ENCODE results near the gene OLFML1. TPM values are rescaled to one million over a fixed set of nuclear protein-coding genes. Genes with fewer than 3 reads are reported as not detected.
A peak's percentile ranks its signal among the peaks of the same experiment; 100 is the strongest.

Gene OLFML1
- total and polyA plus RNA-seq, 10 of the 15 experiments (the other 5 are each of a cell fraction or from before 2014, with no cell fraction given) = 0.04 to 0.71 (median 0.21) TPM; not detected in 6

DNA sequence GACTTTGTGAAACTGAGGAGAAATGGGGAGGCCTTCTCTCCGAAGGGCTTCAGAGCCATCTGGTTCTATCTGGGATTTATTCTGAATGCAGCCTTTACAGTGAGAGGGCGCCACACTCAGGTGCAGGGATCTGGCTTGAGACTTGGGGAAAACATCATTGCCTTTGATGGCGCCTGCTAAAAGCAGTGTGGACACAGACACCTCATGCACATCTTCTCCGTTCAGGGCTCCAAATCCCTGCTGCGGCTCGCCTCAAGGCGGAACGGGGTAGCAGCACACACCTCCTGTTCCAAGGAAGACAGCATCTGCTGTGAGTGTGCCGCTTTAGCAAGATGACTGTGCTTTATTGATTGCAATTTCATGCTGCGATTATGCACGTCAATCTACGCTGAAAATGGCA lies 37.1 kb upstream of the OLFML1 start:
- FAIRE-seq (no peak), DNase-seq (ENCODE audit: low read depth, low spot score) (no peak), ATAC-seq (no peak)
- Histone ChIP-seq H3K27me3 (replicated peaks in 1 of 2; ENCODE audit: control insufficient read depth in 2 of 2, insufficient read depth in 2 of 2, low read length in 1 of 2) (no peaks in the 10 kb centered on the region), H3K9me3 (replicated peaks; ENCODE audit: control insufficient read depth, insufficient read depth, low read length) (no peaks in the 10 kb centered on the region), H3K79me2 (ENCODE audit: control insufficient read depth, insufficient read depth, low read length) (no peaks in the 10 kb centered on the region), H3K4me1 (ENCODE audit: control insufficient read depth, insufficient read depth, low read length) (no peaks in the 10 kb centered on the region), H3K4me2 (ENCODE audit: control insufficient read depth, insufficient read depth) (no peak overlapping the region), H2AFZ (ENCODE audit: control insufficient read depth, low read depth, low read length) (no peak overlapping the region), H3K9ac (ENCODE audit: control insufficient read depth, insufficient read depth, low read length) (no peak overlapping the region), H3K36me3 (ENCODE audit: control insufficient read depth in 2 of 2, insufficient read depth in 2 of 2, low read length in 1 of 2) (no peaks in the 10 kb centered on the region), H3K27ac (ENCODE audit: control insufficient read depth, insufficient read depth) (no peak overlapping the region), H4K20me1 (ENCODE audit: control insufficient read depth, insufficient read depth) (no peaks in the 10 kb centered on the region), H3K4me3 (no peak overlapping the region)
- intact Hi-C loops (cut with micrococcal nuclease; ENCODE audit: unreplicated experiment) (no loop called here), in situ Hi-C loops (cut with MboI) (no loop called here)
- TF ChIP-seq LARP7 (IDR thresholded peaks at IDR 0.05) = no peak
- no peak for TF ChIP-seq ELK1 (IDR thresholded peaks at IDR 0.05; ENCODE audit: low read depth, low read length)
- peak in 1 of 3 experiments; percentile 20; a peak in 1 of 6 replicates for TF ChIP-seq CTCF (IDR thresholded peaks at IDR 0.05 in 2 of 3, conservative IDR thresholded peaks at IDR 0.05 in 1 of 3; ENCODE audit: control insufficient read depth in 2 of 3, extremely low read depth in 1 of 3, insufficient read depth in 1 of 3, low read depth in 3 of 3, low read length in 3 of 3)
- no peak for TF ChIP-seq SP1 (IDR thresholded peaks at IDR 0.05; ENCODE audit: low read depth, low read length)
- no peak for TF ChIP-seq MTA3 (IDR thresholded peaks at IDR 0.05; ENCODE audit: borderline replicate concordance, low read length)
- TF ChIP-seq IKZF2 (IDR thresholded peaks at IDR 0.05) = no peak
- WGBS (ENCODE audit: insufficient coverage, insufficient replicate concordance, low lambda C conversion rate, missing lambda C conversion rate) = 82% methylated on average over 12 of the region's 12 CpGs
- ChIA-PET CTCF (interaction anchor here (1.1 to 1.4 kb wide), 4 partner anchors 11 to 247 kb away, joined by 3 to 5 read pairs (median 4); no protein-coding TSS in a partner anchor), SMC1A (ENCODE audit: uncharacterized antibody, unreplicated experiment) (interaction anchor here (1.2 to 2.0 kb wide), 2 partner anchors 11 to 16 kb away, joined by 5 to 6 read pairs; no protein-coding TSS in a partner anchor), POLR2A (no interaction called here), RAD21 (ENCODE audit: unreplicated experiment) (interaction anchor here (1.0 to 2.7 kb wide), 3 partner anchors 72 to 217 kb away, joined by 4 to 8 read pairs (median 6); no protein-coding TSS in a partner anchor)
- BruUV-seq (replicated peaks) = no TSS peak
